AML-193 (cell line): ENCODE measurements around the gene HNRNPUL1.
"Not testable (repeated sequence)": the region's sequence is repeated elsewhere in the genome, so short reads cannot be mapped to it uniquely, and the experiment has no call there.

ENCODE experiments used
- DNase-seq, 2 experiments: peaks; one replicate each; lab custom pipeline; 2025; lab: John Stamatoyannopoulos, UW

HNRNPUL1 gene

GRCh38 chr19:41263850-41264580 is at the start of gene HNRNPUL1:
HNRNPUL1 (plus strand) TSS chr19:41264372; CDS start chr19:41264504, 132 bp downstream.
- peak; percentile 99 to 100 for DNase-seq

DNA sequence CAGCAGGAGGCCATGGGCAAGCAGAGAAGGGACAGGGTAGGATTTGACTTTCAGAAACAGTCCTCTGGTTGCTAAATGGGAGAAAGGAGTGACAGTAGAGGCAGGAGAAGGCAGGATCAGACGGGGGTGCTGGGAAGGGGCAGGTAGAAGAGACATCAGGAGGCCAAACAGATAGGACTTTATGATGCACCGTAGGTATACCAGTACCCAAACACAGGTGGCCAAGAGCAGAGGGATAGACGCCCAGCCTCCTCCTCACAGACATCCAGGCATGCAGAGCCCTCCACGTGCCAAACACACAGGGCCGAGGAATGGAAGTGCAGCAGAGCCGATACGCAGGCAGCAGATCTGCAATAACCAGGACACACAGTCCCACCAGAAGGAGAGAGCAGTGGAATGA is 46.4 kb upstream of the HNRNPUL1 start:
- DNase-seq = no peak

GRCh38 chr19:41218249-41218614 is 45.9 kb upstream of the HNRNPUL1 start:
- no peak for DNase-seq

- no peak for DNase-seq
Measured at GRCh38 chr19:41218615-41219507, 45.3 kb upstream of the HNRNPUL1 start, which contains the start of gene AXL. AXL (plus strand) TSS chr19:41219223; CDS start chr19:41219393, 170 bp downstream.

GRCh38 chr19:41219924-41220567 is 44.1 kb upstream of the HNRNPUL1 start:
- DNase-seq = no peak

DNA sequence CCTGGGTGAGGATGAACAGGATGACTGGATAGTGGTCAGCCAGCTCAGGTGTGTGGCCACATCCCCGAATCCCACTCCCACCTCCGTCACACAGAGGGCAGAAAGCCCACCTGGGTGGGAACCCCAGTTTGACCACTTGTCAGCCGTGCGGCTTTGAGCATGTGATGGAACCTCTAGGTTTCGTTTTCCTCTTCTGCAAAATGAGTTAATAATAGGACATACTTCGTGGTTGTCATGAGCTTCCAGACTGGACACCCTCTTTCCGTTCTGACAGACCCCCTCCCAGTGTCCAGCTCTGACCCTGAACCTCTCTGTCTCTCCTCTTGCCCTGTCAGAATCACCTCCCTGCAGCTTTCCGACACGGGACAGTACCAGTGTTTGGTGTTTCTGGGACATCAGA is 43.4 kb upstream of the HNRNPUL1 start:
- DNase-seq = no peak

- no peak for DNase-seq
Measured at GRCh38 chr19:41221514-41222205, 42.5 kb upstream of the HNRNPUL1 start.

- no peak for DNase-seq
Measured at GRCh38 chr19:41222240-41222639, 41.9 kb upstream of the HNRNPUL1 start.

DNA sequence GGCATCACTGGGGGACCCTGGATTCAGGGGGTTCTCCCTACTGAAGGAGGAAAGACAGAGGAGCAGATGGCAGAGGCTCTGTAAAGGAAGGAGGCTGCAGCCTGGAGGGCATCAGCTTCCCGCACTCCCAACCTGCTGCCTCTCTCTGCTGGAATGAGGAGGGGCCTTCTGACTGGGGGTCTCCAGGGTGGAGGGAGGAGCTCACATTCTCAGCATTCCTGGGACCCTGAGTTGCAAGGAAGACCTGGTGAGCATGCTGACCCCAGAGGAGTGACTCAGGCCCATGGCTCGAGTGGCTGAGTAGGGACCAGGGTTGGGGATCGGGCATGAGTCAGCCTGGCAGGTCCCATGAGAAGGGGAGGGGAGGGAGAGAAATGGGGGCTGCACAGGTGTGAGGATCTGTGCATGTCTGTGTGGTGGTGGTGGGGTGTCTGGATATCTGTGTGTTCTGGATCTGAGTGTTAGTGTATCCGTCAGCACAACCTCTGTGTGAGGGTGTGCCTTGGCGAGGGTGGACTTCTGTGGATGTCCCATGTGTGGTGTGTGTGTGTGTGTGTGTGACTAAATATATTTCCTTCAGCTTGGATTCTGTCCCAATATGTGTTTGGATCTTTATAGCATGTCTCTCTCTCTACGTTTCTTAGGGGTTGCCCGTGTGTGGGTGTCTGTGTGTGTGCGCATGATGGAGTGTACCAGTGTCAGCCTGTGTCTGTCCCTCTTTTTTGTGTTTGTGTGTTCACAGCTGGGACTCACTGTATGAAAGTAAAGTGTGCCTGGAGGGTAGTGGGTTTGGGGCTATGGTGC is 40.5 kb upstream of the HNRNPUL1 start:
- no peak for DNase-seq

DNA sequence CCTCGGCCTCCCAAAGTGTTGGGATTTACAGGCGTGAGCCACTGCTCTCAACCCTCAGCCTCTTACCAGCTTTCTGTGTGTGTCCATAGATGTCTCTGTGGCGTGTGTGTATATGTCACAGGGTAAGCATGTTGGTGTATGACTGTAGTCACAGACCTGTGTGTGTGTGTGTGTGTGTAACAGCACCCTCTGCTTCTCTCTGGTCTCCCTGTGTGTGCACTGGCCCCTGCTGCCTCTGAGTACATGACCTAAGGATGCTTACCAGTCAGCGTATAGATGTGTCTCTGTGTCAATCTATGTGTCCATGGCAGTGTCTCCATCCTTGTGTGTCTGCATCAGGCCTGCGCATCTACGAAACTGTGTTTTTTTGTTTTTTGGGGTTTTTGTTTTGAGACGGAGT is 39.5 kb upstream of the HNRNPUL1 start:
- no peak for DNase-seq

GRCh38 chr19:41225238-41226052 is 38.7 kb upstream of the HNRNPUL1 start:
- DNase-seq = no peak

DNA sequence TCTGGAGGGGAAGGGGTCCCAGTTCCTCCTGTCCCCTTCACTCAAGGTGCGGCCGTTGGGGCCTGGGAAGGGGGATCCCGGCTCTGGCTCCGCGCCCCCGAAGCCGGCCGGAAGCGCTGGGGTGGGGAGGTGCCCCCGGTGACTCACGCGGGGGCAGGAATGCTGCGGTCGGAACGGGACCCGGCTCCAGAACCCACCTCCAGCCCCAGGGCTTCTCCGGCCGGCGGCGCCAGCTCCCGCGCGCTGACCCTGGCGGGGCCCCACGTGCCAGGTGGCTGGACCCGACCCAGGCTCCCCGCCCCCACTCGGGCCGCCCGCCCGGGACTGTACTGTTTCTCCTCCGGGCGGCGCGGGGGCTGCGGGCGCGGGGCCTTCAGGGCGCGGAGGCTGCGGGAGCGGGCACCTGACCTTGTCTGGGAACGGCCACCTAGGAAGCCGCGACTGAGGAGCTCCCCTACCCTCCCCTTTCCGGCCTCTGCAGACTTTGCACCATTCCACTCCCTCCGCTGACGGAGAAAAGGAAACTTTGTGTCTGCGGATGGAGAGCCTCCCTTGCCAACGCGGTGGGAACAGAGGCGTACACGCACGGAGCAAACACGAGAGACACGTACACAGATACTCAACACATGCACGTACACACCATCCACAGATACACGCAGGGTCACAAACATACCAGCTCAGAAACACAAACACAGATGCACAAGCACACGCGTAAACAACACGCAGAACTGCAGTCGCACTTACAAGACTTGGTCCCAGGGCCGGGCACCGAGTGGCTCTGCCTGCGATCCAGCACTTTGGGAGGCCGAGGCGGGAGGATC is 37.9 kb upstream of the HNRNPUL1 start:
- DNase-seq = no peak

GRCh38 chr19:41226874-41227390 is 37.2 kb upstream of the HNRNPUL1 start:
- no peak for DNase-seq

- no peak for DNase-seq
Measured at GRCh38 chr19:41228486-41228885, 35.7 kb upstream of the HNRNPUL1 start.

GRCh38 chr19:41229338-41229737 is 34.8 kb upstream of the HNRNPUL1 start:
- not testable (repeated sequence) for DNase-seq

DNA sequence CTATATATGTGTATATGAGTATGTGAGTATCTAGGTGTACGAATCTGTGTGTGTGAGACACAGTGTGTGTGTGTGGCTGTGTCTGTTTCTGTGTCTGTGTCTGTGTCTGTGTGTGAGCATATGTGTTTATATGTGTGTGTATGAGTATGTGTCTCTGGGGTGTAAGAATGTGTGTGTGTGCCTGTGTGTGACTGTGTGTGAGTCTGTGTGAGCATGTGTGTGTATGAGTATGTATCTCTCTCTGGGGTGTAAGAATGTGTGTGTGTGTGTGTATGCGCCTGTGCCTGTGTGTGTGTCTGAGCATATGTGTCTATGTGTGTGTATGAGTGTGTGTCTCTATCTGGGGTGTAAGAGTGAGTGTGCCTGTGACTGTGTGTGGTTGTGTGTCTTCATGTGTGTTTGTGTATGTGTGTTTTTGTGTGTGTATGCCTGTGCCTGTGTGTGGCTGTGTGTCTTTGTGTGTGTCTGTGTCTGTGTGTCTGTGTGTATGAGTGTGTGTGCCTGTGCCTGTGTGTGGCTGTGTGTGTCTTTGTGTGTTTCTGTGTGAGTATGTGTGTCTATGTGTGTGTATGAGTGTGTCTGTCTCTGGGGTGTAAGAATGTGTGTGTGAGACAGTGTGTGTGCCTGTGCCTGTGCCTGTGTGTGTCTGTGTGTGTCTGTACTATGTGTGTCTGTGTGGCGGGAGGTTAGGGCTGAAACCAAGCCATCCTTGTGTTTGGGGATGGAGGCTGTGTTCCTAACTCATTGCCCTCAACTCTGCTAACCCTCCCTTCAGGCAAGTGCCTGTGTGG is 33.9 kb upstream of the HNRNPUL1 start:
- DNase-seq = no peak

DNA sequence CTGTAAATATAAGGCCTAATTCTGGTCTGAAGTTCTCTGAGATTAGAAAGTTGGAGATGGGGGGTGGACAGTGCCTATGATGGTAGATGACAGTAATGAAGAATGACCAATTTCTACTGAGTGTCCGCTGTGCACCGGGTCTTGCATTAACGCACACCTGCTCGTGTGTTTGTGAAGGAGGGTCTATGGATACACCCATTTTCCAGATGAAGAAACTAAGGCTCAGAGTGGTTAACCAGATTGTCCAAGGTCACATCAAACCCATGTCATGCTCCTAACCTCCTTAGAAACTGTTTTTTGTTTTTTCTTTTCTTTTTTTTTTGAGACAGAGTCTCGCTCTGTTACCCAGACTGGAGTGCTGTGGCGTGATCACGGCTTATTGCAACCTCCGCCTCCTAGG is 31.5 kb upstream of the HNRNPUL1 start:
- DNase-seq = no peak

DNA sequence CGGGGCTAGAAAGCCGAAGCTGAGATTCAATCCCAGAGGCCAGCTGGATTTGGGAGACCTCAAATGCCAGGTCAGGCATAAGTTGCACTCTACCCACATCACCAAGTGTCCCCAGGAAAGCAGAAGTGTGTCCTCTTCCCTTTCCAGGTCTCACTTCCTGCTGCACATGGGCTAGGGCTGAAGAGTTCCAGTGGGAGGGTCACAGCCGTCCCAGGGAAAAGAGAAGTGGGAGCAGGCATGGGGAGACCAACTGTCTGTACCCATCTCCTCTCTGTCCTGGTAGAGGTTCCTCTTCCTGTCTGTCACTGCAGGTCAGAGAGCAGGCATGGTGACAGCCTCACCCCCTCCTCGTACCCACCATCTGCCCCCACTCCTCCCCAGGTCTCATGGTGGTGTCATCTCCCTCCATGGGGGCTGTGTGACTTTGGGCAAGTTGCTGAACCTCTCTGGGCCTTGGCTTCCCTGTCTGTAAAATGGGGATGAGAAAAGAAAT is 30.4 kb upstream of the HNRNPUL1 start:
- no peak for DNase-seq
